GM23338 (cell line): ENCODE results near the gene GRK5. TPM values are rescaled to one million over a fixed set of nuclear protein-coding genes. Genes with fewer than 3 reads are reported as not detected.

Experiments used
- ATAC-seq: fragments of 200-7000 bp; cut with Tn5 transposase; 3 replicates; pipeline ENCODE4 v1.9.1; 2020
- DNase-seq: peaks from one replicate; pipeline ENCODE4 v3.0.0-alpha.2; 2015; ENCODE audit warnings: low spot score
- H2AFZ ChIP-seq: fragments of 200-600 bp; sonication (generic); 2 replicates; pipeline ENCODE4 v1.8.0; 2016; ENCODE audit warnings: antibody characterized with exemption, mild to moderate bottlenecking, moderate library complexity
- H3F3A ChIP-seq: fragments of 200-600 bp; sonication (generic); replicated peaks from 2 replicates; pipeline ENCODE4 v1.8.0; 2017; ENCODE audit warnings: antibody characterized with exemption, mixed run types, low read depth
- H3K27ac ChIP-seq: fragments of 200-600 bp; sonication (generic); 2 replicates; pipeline ENCODE4 v1.6.1; 2016; ENCODE audit warnings: low read depth
- H3K27me3 ChIP-seq: fragments of 200-600 bp; sonication (generic); 2 replicates; pipeline ENCODE4 v1.8.0; 2016; ENCODE audit warnings: mild to moderate bottlenecking, mixed run types, moderate library complexity; ENCODE audit not compliant: insufficient read depth
- H3K36me3 ChIP-seq: fragments of 200-600 bp; sonication (generic); 2 replicates; pipeline ENCODE4 v1.8.0; 2016; ENCODE audit warnings: mild to moderate bottlenecking; ENCODE audit not compliant: insufficient read depth
- H3K4me1 ChIP-seq: fragments of 200-600 bp; sonication (generic); 2 replicates; pipeline ENCODE4 v1.8.0; 2016; ENCODE audit warnings: mild to moderate bottlenecking, moderate library complexity; ENCODE audit not compliant: insufficient read depth
- H3K4me2 ChIP-seq: fragments of 200-600 bp; sonication (generic); 2 replicates; pipeline ENCODE4 v1.7.1; 2017; ENCODE audit warnings: mixed run types
- H3K4me3 ChIP-seq: fragments of 200-600 bp; sonication (generic); 2 replicates; pipeline ENCODE4 v1.6.1; 2016; ENCODE audit warnings: mixed run types
- H3K79me2 ChIP-seq: fragments of 200-600 bp; sonication (generic); replicated peaks from 2 replicates; pipeline ENCODE4 v1.8.0; 2017; ENCODE audit warnings: mild to moderate bottlenecking; ENCODE audit not compliant: insufficient read depth
- H3K9me2 ChIP-seq: fragments of 200-600 bp; sonication (generic); 2 replicates; pipeline ENCODE4 v1.8.0; 2017; ENCODE audit not compliant: insufficient read depth
- H4K20me1 ChIP-seq: fragments of 200-600 bp; sonication (generic); replicated peaks from 2 replicates; pipeline ENCODE4 v1.8.0; 2017; ENCODE audit warnings: mild to moderate bottlenecking; ENCODE audit not compliant: insufficient read depth
- H3K27ac Mint-ChIP-seq: 2 replicates; pipeline ENCODE4 v1.8.0; 2020; ENCODE audit warnings: inconsistent platforms, mild to moderate bottlenecking, moderate library complexity, mixed read lengths
- H3K27me3 Mint-ChIP-seq: 3 replicates; pipeline ENCODE4 v1.8.0; 2022; ENCODE audit warnings: low read depth, mild to moderate bottlenecking, moderate library complexity, mixed read lengths, inconsistent platforms; ENCODE audit not compliant: insufficient read depth, poor library complexity
- H3K36me3 Mint-ChIP-seq: 3 replicates; pipeline ENCODE4 v1.8.0; 2021; ENCODE audit warnings: low read depth, mild to moderate bottlenecking, inconsistent platforms, moderate library complexity, mixed read lengths
- H3K4me1 Mint-ChIP-seq: 3 replicates; pipeline ENCODE4 v1.8.0; 2020; ENCODE audit warnings: mild to moderate bottlenecking, inconsistent platforms, mixed read lengths
- H3K4me3 Mint-ChIP-seq: 3 replicates; pipeline ENCODE4 v1.8.0; 2021; ENCODE audit warnings: moderate library complexity, mild to moderate bottlenecking, inconsistent platforms, mixed read lengths
- H3K9me3 Mint-ChIP-seq: 3 replicates; pipeline ENCODE4 v1.8.0; 2020; ENCODE audit warnings: moderate library complexity, mild to moderate bottlenecking, inconsistent platforms, mixed read lengths
- CREB1 ChIP-seq: fragments of 250-450 bp; sonication (Bioruptor Pico); IDR thresholded peaks from 2 replicates; pipeline ENCODE4 v1.5.0; 2020; ENCODE audit warnings: low read depth, mild to moderate bottlenecking, moderate library complexity
- CTCF ChIP-seq, 2 experiments: fragments of 200-600 bp in 1 of 2; sonication (generic) in 1 of 2; conservative IDR thresholded peaks; 2 replicates each; pipeline versions ENCODE4 v1.5.1 to v1.6.1; 2016 to 2017; ENCODE audit warnings: antibody characterized with exemption in 2 of 2, low read depth in 2 of 2, mild to moderate bottlenecking in 2 of 2, moderate library complexity in 1 of 2
- ETS1 ChIP-seq: IDR thresholded peaks from 2 replicates; pipeline ENCODE4 v1.6.1; 2016; ENCODE audit warnings: antibody characterized with exemption
- EZH2 ChIP-seq: fragments of 200-600 bp; sonication (generic); IDR thresholded peaks from one replicate; pipeline ENCODE4 v1.8.0; 2017; ENCODE audit warnings: antibody characterized with exemption, mild to moderate bottlenecking, low read depth; ENCODE audit not compliant: unreplicated experiment
- EZH2phosphoT487 ChIP-seq: fragments of 200-600 bp; sonication (generic); IDR thresholded peaks from one replicate; pipeline ENCODE4 v1.8.1; 2018; ENCODE audit warnings: antibody characterized with exemption; ENCODE audit not compliant: unreplicated experiment
- JUNB ChIP-seq: IDR thresholded peaks from one replicate; pipeline ENCODE4 v1.6.1; 2016; ENCODE audit warnings: antibody characterized with exemption; ENCODE audit not compliant: unreplicated experiment
- NANOG ChIP-seq: IDR thresholded peaks from 2 replicates; pipeline ENCODE4 v1.6.1; 2016; ENCODE audit warnings: antibody characterized with exemption, borderline replicate concordance
- POLR2AphosphoS5 ChIP-seq: IDR thresholded peaks from 2 replicates; pipeline ENCODE4 v1.6.1; 2016; ENCODE audit warnings: antibody characterized with exemption, low read depth
- REST ChIP-seq: IDR thresholded peaks from one replicate; pipeline ENCODE4 v1.6.1; 2018; ENCODE audit warnings: antibody characterized with exemption; ENCODE audit not compliant: unreplicated experiment
- STAT1 ChIP-seq: IDR thresholded peaks from one replicate; pipeline ENCODE4 v1.6.1; 2016; ENCODE audit warnings: antibody characterized with exemption; ENCODE audit not compliant: unreplicated experiment
- ZNF114 ChIP-seq: fragments of 250-450 bp; sonication (Bioruptor Pico); IDR thresholded peaks from 2 replicates; pipeline ENCODE4 v1.5.0; 2020; ENCODE audit warnings: mild to moderate bottlenecking, moderate library complexity
- ZNF331 ChIP-seq: fragments of 250-450 bp; sonication (Bioruptor Pico); IDR thresholded peaks from 2 replicates; pipeline ENCODE4 v1.5.0; 2020; ENCODE audit warnings: low read depth, mild to moderate bottlenecking, moderate library complexity
- ZNF462 ChIP-seq: fragments of 250-450 bp; sonication (Bioruptor Pico); IDR thresholded peaks from 2 replicates; pipeline ENCODE4 v1.5.0; 2020; ENCODE audit warnings: mild to moderate bottlenecking, moderate library complexity
- polyA plus RNA-seq: library from polyadenylated mRNA; unstranded; fragments of >200 nt; fragmentation: Nextera tagmentation; extraction: Ambion mirVana; gene quantifications from 2 replicates; pipeline ENCODE4 v1.2.1, GENCODE V29; 2016
- total RNA-seq: library from RNA; depleted of rRNA; stranded (reverse); fragments of >200 nt; shearing (Covaris generic); gene quantifications from 2 replicates; pipeline ENCODE4 v1.2.3, GENCODE V29; 2014

Gene GRK5
- total and polyA plus RNA-seq, 2 experiments from 2014 or later: 0.53 to 2.0 TPM

GRCh38 chr10:119308089-119308488 lies 100.7 kb downstream of the GRK5 start:
- Histone ChIP-seq H3K79me2 (no peaks in the 10 kb centered on the region), H3K27ac (no peak overlapping the region), H3K4me3 (no peak overlapping the region), H2AFZ (no peak overlapping the region), H3K36me3 (no peaks in the 10 kb centered on the region), H3K4me2 (no peak overlapping the region), H3K9me2 (no peaks in the 10 kb centered on the region), H3K4me1 (no peaks in the 10 kb centered on the region), H4K20me1 (no peaks in the 10 kb centered on the region), H3K27me3 (no peaks in the 10 kb centered on the region), H3F3A (no peaks in the 10 kb centered on the region)
- Mint-ChIP-seq H3K36me3 (no peaks in the 10 kb centered on the region; the same call in 2 of the 3 replicates), H3K4me3 (no peak overlapping the region), H3K4me1 (no peaks in the 10 kb centered on the region), H3K27me3 (peaks cover 6% of the 10 kb centered on the region), H3K9me3 (no peaks in the 10 kb centered on the region), H3K27ac (no peak overlapping the region)
- DNase-seq (no peak), ATAC-seq (no peak)
- TF ChIP-seq ZNF331 (CRISPR knock-in tag): no peak
- no peak for TF ChIP-seq EZH2phosphoT487
- TF ChIP-seq ZNF114: no peak
- no peak for TF ChIP-seq NANOG
- no peak for TF ChIP-seq POLR2AphosphoS5
- TF ChIP-seq ZNF462 (CRISPR knock-in tag): no peak
- TF ChIP-seq STAT1: no peak
- no peak for TF ChIP-seq CTCF (conservative IDR thresholded peaks at IDR 0.05; ENCODE audit: low read depth in 2 of 2)
- no peak for TF ChIP-seq ETS1
- no peak for TF ChIP-seq CREB1 (CRISPR knock-in tag)
- TF ChIP-seq EZH2: no peak
- no peak for TF ChIP-seq REST
- TF ChIP-seq JUNB: no peak
